Activated T-cell treated with anti-CD3 and anti-CD28 coated beads, Interleukin-2, amount 50 U/mL, for 72 hours (primary cell): ENCODE data around the gene ORC4. TPM values are rescaled to one million over a fixed set of nuclear protein-coding genes. Genes with fewer than 3 reads are reported as not detected.

Experiments
- ATAC-seq, 2 donors: fragments of 150-1000 bp; cut with Tn5 transposase; replicated peaks in 1 of 2; 2 replicates each; pipeline ENCODE4 v1.10.0; 2021; ENCODE audit warnings: moderate library complexity in 2 of 2, mild to moderate bottlenecking in 1 of 2
- DNase-seq, 2 donors: peaks; one replicate each; pipeline ENCODE4 v3.0.0; 2021 to 2022; ENCODE audit warnings: mixed read lengths in 1 of 2
- H3K27ac Mint-ChIP-seq: one replicate; pipeline ENCODE4 v1.8.0; 2022; ENCODE audit warnings: mild to moderate bottlenecking, moderate library complexity, mixed read lengths
- H3K27me3 Mint-ChIP-seq: one replicate; pipeline ENCODE4 v1.8.0; 2022; ENCODE audit warnings: low read depth, mixed read lengths
- H3K36me3 Mint-ChIP-seq, 2 donors: one replicate each; pipeline ENCODE4 v1.8.0; 2022; ENCODE audit warnings: mixed read lengths in 2 of 2, mild to moderate bottlenecking in 1 of 2; ENCODE audit not compliant: insufficient read depth in 2 of 2
- H3K4me1 Mint-ChIP-seq: one replicate; pipeline ENCODE4 v1.8.0; 2022; ENCODE audit warnings: low read depth, mixed read lengths
- H3K4me3 Mint-ChIP-seq, 2 donors: one replicate each; pipeline ENCODE4 v1.8.0; 2022; ENCODE audit warnings: mild to moderate bottlenecking in 2 of 2, mixed read lengths in 2 of 2, moderate library complexity in 2 of 2
- H3K9me3 Mint-ChIP-seq, 2 donors: one replicate each; pipeline ENCODE4 v1.8.0; 2022; ENCODE audit warnings: mixed read lengths in 2 of 2
- total RNA-seq, 2 donors: library from RNA; stranded (reverse); gene quantifications; one replicate each; pipeline ENCODE4 v1.2.3, GENCODE V29; 2022

ORC4 gene
- 10 to 100 TPM; 28.3 to 32.0 TPM for total RNA-seq

DNA sequence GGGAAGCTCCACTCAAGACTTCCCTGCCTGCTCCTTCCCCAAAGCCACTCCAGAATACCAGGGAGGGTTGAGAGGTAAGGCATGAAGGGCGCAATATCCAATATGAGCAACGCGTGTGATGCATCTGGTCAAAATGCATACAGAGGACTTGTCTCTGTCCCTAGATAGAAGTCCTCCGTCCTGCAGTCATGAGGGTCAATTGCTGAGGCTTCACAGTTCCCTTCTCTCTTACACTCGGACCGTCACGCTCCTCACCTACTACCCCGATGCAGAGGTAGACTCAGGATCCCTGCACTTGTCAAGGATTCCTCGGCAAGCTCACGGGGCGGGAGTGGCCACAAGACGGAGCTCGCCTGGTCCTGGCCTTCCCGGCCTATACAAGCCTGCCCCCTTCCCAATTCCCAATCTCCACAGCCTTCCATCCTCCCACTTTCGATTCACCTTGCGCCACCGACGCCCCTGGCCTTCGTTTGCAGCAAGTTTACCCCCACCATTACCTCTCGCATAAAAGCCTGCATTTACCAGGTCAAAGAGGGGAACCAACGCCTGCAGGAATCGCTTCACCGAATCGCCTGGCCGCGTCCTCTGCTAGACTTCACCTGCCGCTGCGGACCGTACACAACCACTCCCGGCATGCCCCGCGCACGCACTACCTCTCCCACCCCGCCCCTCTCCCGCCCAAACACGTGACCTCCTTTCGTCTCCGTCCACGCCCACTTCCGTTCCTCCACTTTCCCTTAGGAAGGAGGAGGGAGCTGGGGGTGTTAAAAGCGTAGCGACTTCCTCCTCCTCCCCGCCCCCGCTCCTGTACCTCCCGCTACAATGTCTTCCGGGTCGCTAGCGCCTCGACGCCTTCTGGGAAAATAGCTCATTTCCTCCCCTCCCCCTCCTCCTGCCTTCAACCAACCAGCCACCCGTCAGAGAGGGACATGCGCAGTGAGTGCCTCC is at the start of gene ORC4:
Gene ORC4, minus strand, starts transcription at position 627 of the 948 bp plus-strand sequence. CDS start 44,779 bp downstream, outside the sequence.
- Mint-ChIP-seq H3K36me3 (peaks cover 2% of the 10 kb centered on the region in 2 donors), H3K9me3 (no peaks in the 10 kb centered on the region), H3K27ac (peak within 1 kb of the TSS; percentile 87), H3K27me3 (no peaks in the 10 kb centered on the region), H3K4me3 (peak within 1 kb of the TSS; percentile 98 to 100), H3K4me1 (peaks cover 49% of the 10 kb centered on the region)
- peak; percentile 89 to 90 for ATAC-seq
- DNase-seq, result peak; percentile 95 to 98

GRCh38 chr2:148067801-148068200 is 47.3 kb upstream of the ORC4 start:
- Mint-ChIP-seq H3K4me3 (no peak overlapping the region), H3K27me3 (no peaks in the 10 kb centered on the region), H3K36me3 (peaks cover 0 to 4% of the 10 kb centered on the region in 2 donors), H3K27ac (no peak overlapping the region), H3K4me1 (no peaks in the 10 kb centered on the region), H3K9me3 (no peaks in the 10 kb centered on the region)
- DNase-seq (no peak), ATAC-seq (no peak)

- Mint-ChIP-seq H3K4me3 (no peak overlapping the region), H3K36me3 (peaks cover 0 to 4% of the 10 kb centered on the region in 2 donors), H3K9me3 (no peaks in the 10 kb centered on the region), H3K27me3 (no peaks in the 10 kb centered on the region), H3K4me1 (no peaks in the 10 kb centered on the region), H3K27ac (no peak overlapping the region)
- DNase-seq, result no peak
- no peak for ATAC-seq
Measured at GRCh38 chr2:148065936-148066335, 45.4 kb upstream of the ORC4 start.

- ATAC-seq (no peak), DNase-seq (no peak)
- peaks cover 0 to 4% of the 10 kb centered on the region in 2 donors for H3K36me3 Mint-ChIP-seq
- no peak overlapping the region for H3K27ac Mint-ChIP-seq
- no peak overlapping the region for H3K4me3 Mint-ChIP-seq
- no peaks in the 10 kb centered on the region for H3K4me1 Mint-ChIP-seq
- no peaks in the 10 kb centered on the region for H3K9me3 Mint-ChIP-seq
- no peaks in the 10 kb centered on the region for H3K27me3 Mint-ChIP-seq
Measured at GRCh38 chr2:148063633-148064032, 43.1 kb upstream of the ORC4 start.

DNA sequence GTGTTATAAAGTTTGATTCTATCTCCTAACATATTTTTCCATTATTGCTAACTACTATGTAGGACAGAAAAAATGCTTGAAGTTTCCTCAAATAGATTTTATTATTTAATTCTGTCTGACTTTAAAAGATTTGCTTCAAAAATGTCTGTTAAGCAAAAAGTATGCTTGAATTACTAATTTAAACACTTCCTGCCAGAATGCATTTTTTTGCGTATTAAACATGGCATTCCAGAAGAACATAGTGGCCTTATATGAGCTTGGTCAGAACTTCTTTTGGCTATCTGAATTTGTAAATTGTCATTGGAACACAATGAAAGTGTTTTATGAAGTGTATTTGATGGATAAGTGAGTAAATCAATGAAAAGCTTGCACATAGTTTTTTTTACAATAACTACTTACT is 38.1 kb upstream of the ORC4 start:
- Mint-ChIP-seq H3K4me1 (no peaks in the 10 kb centered on the region), H3K9me3 (no peaks in the 10 kb centered on the region), H3K4me3 (no peak overlapping the region), H3K36me3 (peaks cover 0 to 2% of the 10 kb centered on the region in 2 donors), H3K27me3 (no peaks in the 10 kb centered on the region), H3K27ac (no peak overlapping the region)
- DNase-seq (no peak), ATAC-seq (no peak)

DNA sequence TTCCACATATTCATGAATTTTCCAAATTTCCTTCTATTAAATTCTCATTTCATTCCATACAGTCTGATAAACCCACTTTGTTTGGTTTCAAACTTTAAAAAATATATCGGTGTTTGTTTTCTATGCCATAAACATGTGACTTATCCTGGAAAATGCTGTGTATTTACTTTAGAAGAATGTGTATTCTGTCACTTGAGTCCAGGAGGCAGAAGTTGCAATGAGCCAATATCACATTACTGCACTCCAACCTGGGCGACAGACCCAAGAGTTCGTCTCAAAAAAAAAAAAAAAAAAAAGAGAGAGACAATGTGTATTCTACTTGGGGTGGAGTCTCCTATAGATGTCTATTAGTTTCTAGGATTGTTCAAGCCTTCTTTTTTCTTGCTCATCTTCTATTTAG is 32.1 kb upstream of the ORC4 start:
- H3K9me3 Mint-ChIP-seq, result no peaks in the 10 kb centered on the region
- H3K27ac Mint-ChIP-seq, result no peak overlapping the region
- ATAC-seq (no peak), DNase-seq (no peak)
- H3K27me3 Mint-ChIP-seq, result no peaks in the 10 kb centered on the region
- H3K4me3 Mint-ChIP-seq, result no peak overlapping the region
- peaks cover 13% of the 10 kb centered on the region for H3K4me1 Mint-ChIP-seq
- H3K36me3 Mint-ChIP-seq, result peaks cover 0 to 2% of the 10 kb centered on the region in 2 donors

GRCh38 chr2:148049284-148049683 is 28.7 kb upstream of the ORC4 start:
- Mint-ChIP-seq H3K9me3 (no peaks in the 10 kb centered on the region), H3K4me1 (peaks cover 29% of the 10 kb centered on the region), H3K36me3 (peaks cover 0 to 2% of the 10 kb centered on the region in 2 donors), H3K4me3 (no peak overlapping the region), H3K27ac (no peak overlapping the region), H3K27me3 (no peaks in the 10 kb centered on the region)
- ATAC-seq (no peak), DNase-seq (no peak)

DNA sequence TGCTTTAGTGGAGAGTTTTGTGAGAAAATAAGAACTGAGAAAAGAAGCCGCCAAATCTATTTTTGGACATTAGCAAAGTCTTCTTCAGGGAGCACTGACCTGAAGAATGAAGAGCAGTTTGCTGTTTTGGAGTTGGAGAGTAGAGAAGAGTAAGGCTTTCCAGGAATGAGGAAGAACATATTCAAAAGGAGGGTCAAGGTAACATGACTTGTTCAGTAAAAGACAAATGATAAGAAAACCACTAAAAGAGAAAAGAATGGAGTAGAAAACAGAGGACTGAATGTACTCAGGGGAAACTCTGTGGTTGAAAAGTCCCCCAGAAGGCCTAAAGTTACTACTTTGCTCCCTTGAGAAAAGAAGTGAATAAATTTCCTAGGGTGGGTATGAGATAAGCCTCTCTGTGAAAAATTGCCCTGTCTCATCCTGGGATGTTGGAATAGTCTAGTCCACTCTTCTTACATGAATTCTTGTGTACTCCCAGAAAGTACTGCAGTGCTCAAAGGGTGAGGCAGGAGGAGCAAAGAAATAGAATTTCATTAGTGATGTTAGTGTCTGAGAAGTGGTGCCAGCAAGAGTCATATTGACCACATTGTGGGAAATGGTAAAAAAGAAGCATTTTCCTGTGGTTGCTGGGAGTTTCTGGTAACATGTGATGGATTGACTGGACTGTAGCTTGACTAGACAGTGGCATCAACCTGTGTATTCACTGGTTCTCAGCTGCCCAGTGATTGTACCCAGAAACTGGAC is 28.1 kb upstream of the ORC4 start:
- H3K4me3 Mint-ChIP-seq, result peak overlapping the region in 1 of 2 donors; percentile 5
- no peaks in the 10 kb centered on the region for H3K27me3 Mint-ChIP-seq
- H3K27ac Mint-ChIP-seq, result peak overlapping the region; percentile 74
- peak in 1 of 2 donors; percentile 13 for DNase-seq
- no peaks in the 10 kb centered on the region for H3K9me3 Mint-ChIP-seq
- ATAC-seq, result peak; percentile 66 to 75
- no peaks in the 10 kb centered on the region for H3K36me3 Mint-ChIP-seq
- peaks cover 29% of the 10 kb centered on the region for H3K4me1 Mint-ChIP-seq

DNA sequence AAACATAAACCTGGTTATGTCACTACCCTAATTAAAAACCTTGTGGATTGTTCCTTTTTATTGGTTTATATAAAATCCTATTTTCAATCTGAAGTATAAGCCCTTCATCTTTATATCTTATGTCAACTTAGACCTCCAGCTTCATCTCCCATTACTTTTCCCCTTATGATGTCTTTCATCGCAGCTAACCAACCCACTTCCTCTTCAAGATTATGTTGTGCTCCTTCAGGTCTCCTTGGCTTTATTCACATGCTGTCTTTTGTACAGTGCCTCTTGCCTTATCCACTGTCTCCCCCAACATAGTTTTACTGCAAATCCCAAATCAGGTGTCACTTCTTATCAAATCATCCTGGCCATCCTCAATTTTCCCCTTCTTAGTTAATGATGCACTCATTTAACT is 26.3 kb upstream of the ORC4 start:
- no peaks in the 10 kb centered on the region for H3K27me3 Mint-ChIP-seq
- H3K9me3 Mint-ChIP-seq, result no peaks in the 10 kb centered on the region
- no peak overlapping the region for H3K27ac Mint-ChIP-seq
- no peak for DNase-seq
- no peaks in the 10 kb centered on the region for H3K36me3 Mint-ChIP-seq
- peaks cover 29% of the 10 kb centered on the region for H3K4me1 Mint-ChIP-seq
- ATAC-seq, result no peak
- H3K4me3 Mint-ChIP-seq, result no peak overlapping the region

GRCh38 chr2:148044322-148044721 is 23.8 kb upstream of the ORC4 start:
- H3K36me3 Mint-ChIP-seq, result no peaks in the 10 kb centered on the region
- H3K4me1 Mint-ChIP-seq, result peaks cover 29% of the 10 kb centered on the region
- H3K9me3 Mint-ChIP-seq, result no peaks in the 10 kb centered on the region
- ATAC-seq, result no peak
- DNase-seq, result no peak
- H3K4me3 Mint-ChIP-seq, result no peak overlapping the region
- H3K27me3 Mint-ChIP-seq, result no peaks in the 10 kb centered on the region
- no peak overlapping the region for H3K27ac Mint-ChIP-seq

GRCh38 chr2:148042219-148042618 is 21.7 kb upstream of the ORC4 start:
- H3K4me1 Mint-ChIP-seq, result peaks cover 11% of the 10 kb centered on the region
- no peak for DNase-seq
- no peak overlapping the region for H3K27ac Mint-ChIP-seq
- H3K9me3 Mint-ChIP-seq, result no peaks in the 10 kb centered on the region
- no peak overlapping the region for H3K4me3 Mint-ChIP-seq
- no peaks in the 10 kb centered on the region for H3K36me3 Mint-ChIP-seq
- no peak for ATAC-seq
- H3K27me3 Mint-ChIP-seq, result no peaks in the 10 kb centered on the region

- no peak overlapping the region for H3K4me3 Mint-ChIP-seq
- peaks cover 5% of the 10 kb centered on the region for H3K4me1 Mint-ChIP-seq
- H3K36me3 Mint-ChIP-seq, result no peaks in the 10 kb centered on the region
- H3K27me3 Mint-ChIP-seq, result no peaks in the 10 kb centered on the region
- DNase-seq, result no peak
- ATAC-seq, result no peak
- H3K27ac Mint-ChIP-seq, result no peak overlapping the region
- no peaks in the 10 kb centered on the region for H3K9me3 Mint-ChIP-seq
Measured at GRCh38 chr2:148039783-148040182, 19.2 kb upstream of the ORC4 start.

- Mint-ChIP-seq H3K4me3 (no peak overlapping the region), H3K27me3 (no peaks in the 10 kb centered on the region), H3K27ac (no peak overlapping the region), H3K4me1 (peaks cover 5% of the 10 kb centered on the region), H3K9me3 (no peaks in the 10 kb centered on the region), H3K36me3 (no peaks in the 10 kb centered on the region)
- ATAC-seq (no peak), DNase-seq (no peak)
Measured at GRCh38 chr2:148032215-148032614, 11.7 kb upstream of the ORC4 start.
